ENCODE data around the gene ZNF638.

ZNF638 gene

DNA sequence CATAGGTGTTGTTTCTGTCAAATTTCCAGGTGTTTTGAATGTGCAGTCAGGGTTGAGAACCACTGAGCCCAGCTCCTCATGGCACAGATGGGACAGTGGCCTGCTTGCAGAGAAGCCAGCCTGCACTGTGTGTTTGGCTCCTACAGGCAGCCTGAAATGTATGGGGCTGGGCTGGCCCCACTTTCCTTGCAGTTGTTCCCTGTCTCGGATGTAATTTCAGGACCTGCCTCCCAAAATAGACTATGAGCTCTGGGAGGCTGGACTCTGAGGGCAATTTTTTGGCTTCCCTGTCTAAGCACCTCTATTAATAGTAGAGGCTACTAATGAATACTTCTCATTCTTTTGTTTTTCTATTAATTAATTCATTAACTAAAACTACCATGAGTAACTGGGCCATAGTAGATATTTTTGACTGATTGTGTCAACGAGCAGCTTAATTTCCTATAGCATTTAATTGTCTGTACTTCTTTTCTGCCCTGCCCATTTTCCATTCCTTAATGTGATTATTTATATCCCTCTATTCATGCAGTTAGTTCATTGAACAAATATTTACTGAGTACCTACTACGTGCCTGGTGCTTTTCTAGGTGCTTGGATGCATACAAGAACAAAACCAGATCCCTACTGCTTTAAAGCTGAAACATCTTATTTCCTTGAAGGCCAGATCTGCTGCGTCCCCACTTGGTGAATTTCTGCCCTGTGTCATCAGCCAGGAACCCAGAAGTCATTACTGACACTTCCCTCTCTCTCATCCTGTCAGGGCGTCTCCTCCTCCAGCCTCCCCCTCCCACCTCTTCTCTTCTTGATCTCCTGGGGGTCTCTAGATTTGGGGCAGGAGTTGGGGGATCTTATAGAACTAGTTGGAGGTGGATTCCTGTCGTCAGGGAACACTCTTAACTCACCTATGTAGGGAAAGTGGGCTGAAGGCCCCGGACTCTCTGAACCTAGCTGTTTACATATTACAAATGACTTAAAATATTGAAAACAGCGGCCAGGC is 138.1 kb downstream of the ZNF638 start:
- DNase-seq (ENCODE audit: low read depth in 2 of 2) = no peak

GRCh38 chr2:71471276-71471675 is 139.7 kb downstream of the ZNF638 start:
- no peak for DNase-seq (ENCODE audit: low read depth in 2 of 2)

GRCh38 chr2:71472019-71472418 is 140.4 kb downstream of the ZNF638 start:
- DNase-seq (ENCODE audit: low read depth in 2 of 2) = no peak

GRCh38 chr2:71473346-71474031 is 141.9 kb downstream of the ZNF638 start:
- DNase-seq (ENCODE audit: low read depth in 2 of 2) = no peak

DNA sequence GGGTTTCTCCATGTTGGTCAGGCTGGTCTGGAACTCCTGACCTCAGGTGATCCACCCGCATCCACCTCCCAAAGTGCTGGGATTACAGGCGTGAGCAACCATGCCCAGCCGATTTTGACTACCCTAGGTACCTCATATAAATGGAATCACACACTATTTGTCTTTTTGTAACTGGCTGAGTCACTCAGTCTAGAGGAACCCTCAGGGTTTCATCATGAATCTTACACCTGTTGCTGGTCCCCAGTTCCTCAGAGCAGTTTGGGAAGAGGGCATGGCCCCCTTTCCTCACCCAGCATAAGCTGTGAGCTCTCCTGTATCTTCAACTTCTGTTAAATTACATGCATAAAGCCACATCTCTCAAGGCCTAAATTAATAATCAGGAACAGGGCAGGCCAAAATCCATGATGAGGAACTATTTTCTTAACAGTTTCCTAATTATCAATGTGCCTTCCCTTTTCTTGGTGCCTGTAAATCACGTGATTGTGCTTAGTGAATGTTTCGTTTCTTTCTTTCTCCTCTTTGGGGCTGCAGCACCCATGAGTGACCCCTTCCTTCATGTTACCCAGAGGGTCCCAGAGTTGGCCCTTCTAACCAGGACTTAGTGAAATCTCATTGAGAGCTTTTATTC is 142.6 kb downstream of the ZNF638 start:
- no peak for DNase-seq (ENCODE audit: low read depth in 2 of 2)

DNA sequence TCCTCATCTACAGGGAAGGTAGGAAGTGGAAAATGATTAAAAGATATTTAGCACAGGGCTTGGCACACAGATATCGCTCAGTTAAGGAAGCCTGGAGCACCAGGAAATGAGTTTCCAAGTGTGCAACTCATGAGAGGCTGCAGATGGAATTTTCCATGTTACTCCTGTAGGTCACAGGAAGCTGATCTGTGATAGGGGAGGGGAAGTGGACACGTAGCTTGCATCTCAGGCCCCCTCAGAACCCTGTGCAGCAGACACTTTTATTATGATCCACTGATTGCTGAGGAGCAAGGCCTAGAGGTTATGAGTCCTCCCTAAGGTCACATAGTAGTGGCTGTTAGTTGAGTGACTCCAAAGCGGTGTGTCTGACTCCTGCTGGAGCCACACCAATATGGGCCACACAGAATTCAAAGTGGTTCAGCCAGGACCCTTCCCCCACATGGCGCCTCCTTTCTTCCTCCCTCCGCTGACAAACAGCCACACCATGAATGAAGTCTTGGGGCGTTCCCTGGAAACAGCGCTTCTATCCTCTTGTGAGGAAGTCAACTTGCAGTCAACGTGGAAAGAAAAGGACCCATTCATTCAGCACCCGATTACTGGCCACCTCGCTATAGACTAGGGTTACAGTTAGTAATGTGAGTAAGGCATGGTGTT is 143.3 kb downstream of the ZNF638 start:
- DNase-seq (ENCODE audit: low read depth in 2 of 2) = no peak

DNA sequence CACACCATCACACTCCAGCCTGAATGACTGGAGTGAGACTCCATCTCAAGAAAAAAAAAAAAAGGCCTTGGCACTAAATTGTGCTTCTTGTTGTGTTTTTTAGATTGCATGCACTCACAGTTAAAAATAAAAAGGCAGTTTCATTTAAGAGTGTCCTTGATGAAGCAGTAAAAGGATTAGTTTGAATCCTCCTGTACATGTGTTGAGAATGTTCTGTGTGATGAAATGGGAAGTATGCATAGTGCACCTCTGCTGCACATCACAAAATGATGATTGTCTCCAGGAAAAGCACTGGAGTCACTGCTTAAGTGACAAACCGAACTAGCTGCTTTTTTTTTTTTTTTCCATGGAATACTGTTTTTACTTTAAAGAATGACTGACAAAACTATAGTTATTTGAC is 144.9 kb downstream of the ZNF638 start:
- no peak for DNase-seq (ENCODE audit: low read depth in 2 of 2)

GRCh38 chr2:71477231-71477691 is 145.7 kb downstream of the ZNF638 start:
- DNase-seq (ENCODE audit: low read depth in 2 of 2) = no peak

GRCh38 chr2:71478806-71479205 is 147.2 kb downstream of the ZNF638 start:
- no peak for DNase-seq (ENCODE audit: low read depth in 2 of 2)

GRCh38 chr2:71479261-71479660 is 147.7 kb downstream of the ZNF638 start:
- no peak for DNase-seq (ENCODE audit: low read depth in 2 of 2)

DNA sequence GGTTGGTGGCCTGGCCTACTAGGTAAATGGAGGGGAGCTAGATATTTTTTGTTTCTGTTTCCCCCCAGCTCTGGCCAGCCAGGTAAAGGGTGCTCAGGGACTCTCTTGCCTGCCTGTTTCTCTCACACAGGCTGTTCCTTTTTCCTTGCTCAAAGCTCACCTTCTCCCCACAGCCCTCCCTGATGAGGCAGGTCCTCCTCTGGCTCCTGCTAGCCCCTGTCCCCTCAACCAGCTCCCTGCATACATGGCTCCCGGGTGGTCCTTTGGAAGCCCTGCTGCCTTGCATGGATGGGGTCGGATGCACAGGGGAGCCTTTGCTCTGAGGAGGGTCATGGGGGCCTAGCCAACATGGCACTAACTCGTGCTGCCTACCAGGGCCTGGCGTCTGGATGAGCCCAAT is 149.5 kb downstream of the ZNF638 start:
- DNase-seq (ENCODE audit: low read depth in 2 of 2) = no peak

DNA sequence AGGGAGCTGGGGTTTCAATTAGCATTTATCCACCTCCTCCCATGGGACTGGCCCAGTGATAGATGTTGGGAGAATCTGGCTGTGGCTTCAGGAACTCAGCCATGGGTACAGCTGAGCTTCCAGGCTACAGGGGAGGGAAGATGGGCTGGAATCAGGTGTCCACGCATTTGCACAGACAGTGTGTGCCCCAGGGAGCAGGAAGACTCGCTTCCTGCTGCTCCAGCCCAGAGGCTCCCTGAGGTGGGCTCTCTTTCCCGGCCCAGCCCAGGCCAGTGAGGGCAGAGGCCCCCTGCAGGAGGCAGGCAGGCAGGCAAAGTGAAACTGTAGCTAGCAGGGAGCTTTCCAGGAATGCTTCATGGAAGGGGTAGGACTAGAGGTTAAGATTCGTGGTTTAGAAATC is 150.5 kb downstream of the ZNF638 start:
- no peak for DNase-seq (ENCODE audit: low read depth in 2 of 2)

DNA sequence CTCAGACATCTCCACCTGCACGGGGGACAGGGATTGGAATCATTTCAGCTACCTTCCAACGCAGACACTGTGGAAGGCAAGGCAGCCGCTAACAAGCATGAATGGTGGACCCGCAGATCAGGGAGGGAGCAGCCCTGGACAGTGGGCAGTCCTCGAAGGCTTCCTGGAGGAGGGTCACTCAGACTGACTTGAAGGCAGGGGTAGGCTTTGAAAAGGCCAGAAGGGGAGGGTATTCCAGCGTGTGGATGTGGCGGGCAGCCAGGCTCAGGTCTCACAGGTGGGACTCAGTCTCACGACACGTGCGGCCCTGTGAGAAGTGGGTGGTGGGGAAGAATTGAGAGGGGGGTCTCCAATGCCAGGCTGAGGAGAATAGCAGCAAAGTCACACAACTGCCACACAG is 151.7 kb downstream of the ZNF638 start:
- DNase-seq (ENCODE audit: low read depth in 2 of 2) = no peak

DNA sequence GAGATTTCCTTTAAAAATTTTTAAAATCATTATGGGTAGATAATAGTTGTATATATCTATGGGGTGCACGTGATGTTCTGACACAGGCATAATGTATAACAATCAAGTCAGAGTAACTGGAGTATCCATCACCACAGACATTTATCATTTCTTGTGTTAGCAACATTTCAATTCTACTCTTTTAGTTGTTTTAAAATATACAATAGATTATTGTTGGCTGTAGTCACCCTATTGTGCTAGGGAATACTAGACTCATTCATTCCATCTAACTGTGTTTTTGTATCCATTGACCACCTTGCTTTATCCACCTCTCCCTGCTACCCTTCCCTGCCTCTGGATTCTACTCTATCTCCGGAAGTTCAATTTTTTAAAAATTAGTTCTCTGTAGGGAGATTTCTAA is 152.8 kb downstream of the ZNF638 start:
- no peak for DNase-seq (ENCODE audit: low read depth in 2 of 2)

Data from stimulated activated CD4-positive, alpha-beta T cell treated with anti-CD3 and anti-CD28 coated beads, Interleukin-15, amount 100 ng/mL, for 48 hours (primary cell).